Measurements from ENCODE around the gene UST. TPM values are rescaled to one million over a fixed set of nuclear protein-coding genes. Genes with fewer than 3 reads are reported as not detected.

UST gene
- total RNA-seq, 1 donor = 36.1 TPM

DNA sequence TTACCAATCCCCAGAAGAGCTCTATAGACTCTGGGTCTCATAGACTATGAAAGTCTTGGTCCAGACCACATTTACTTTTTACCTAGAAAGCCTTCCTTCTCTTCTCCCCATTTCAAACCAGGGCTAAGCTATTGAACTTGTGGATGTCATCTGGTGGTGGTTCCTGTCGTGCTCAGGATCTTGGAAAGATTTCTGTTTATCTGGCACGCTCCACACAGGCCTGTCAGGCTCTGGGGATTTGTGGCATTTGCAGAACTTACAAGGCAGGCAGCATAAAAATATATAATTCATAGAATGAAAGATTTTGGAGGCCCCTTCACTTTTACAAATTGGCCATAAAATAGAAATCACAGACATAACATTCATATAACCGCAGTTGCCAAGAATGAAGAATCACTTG, 188.1 kb downstream of the UST start:
- TF ChIP-seq, protein P1, sequence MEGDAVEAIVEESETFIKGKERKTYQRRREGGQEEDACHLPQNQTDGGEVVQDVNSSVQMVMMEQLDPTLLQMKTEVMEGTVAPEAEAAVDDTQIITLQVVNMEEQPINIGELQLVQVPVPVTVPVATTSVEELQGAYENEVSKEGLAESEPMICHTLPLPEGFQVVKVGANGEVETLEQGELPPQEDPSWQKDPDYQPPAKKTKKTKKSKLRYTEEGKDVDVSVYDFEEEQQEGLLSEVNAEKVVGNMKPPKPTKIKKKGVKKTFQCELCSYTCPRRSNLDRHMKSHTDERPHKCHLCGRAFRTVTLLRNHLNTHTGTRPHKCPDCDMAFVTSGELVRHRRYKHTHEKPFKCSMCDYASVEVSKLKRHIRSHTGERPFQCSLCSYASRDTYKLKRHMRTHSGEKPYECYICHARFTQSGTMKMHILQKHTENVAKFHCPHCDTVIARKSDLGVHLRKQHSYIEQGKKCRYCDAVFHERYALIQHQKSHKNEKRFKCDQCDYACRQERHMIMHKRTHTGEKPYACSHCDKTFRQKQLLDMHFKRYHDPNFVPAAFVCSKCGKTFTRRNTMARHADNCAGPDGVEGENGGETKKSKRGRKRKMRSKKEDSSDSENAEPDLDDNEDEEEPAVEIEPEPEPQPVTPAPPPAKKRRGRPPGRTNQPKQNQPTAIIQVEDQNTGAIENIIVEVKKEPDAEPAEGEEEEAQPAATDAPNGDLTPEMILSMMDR (IDR thresholded peaks at IDR 0.05; ENCODE audit: insufficient read depth, low read length) = no peak
- DNase-seq (ENCODE audit: low read depth) = peak; percentile 52

DNA sequence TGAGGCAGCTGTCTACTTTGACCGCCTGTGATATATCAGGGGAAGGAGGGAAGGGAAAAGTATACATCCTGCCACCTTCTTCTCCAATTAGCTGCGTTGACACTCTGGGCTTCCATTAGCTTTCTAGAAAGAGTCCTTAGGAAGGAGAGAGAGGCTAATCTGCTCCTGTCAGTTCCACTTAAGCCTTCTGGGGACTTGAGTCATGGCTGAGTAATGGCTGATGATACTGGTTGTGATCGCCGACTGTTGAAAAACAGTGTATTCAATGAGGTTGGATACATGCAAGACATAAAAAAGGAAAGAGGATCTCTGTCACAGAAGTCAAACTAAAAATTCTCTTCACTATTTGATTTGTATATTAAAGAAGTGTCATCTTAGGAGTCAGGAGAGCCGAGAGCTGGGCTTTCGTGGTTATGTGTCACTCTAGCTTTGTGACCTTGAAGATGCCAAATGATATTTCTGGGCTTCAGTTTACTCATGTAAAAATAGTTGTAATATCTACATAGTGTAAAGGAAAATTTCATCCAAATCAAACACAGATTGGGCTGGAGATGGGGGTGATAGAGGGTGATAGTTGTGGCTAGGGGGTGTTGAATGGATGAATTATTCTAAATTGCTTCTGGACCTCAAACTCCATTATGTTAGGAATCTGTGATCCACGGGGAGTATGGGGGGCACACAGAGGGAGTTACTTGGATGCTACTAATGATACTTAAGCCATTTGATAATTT, 189.0 kb downstream of the UST start:
- TF ChIP-seq, protein P1 (IDR thresholded peaks at IDR 0.05; ENCODE audit: insufficient read depth, low read length) = no peak
- H3K4me3 ChIP-seq (ENCODE audit: low read depth, low read length) = no peak overlapping the region
- DNase-seq (ENCODE audit: low read depth) = peak; percentile 53

More for the DNA sequence above, 188.1 kb downstream of the UST start:
- no peak overlapping the region for H3K4me3 ChIP-seq (ENCODE audit: low read depth, low read length)

DNA sequence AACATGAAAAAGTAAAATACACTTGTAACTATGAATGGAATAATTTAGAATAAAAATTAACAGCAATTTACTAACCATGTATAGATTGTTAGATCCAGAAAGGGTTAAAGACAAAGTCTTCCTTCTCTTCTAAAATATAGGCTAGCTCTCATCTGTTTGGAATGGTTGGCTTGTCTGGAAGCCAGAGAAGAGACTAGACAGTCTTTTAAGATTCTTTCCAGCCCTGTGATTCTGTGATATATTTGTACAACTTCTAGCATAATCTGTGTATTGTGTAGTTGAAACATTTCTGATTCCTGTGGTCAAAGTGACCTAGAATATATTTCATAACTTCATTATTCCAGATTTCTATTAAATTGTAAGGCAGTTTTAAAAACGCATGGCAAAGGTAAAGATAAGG, 196.6 kb downstream of the UST start:
- no peak overlapping the region for H3K4me3 ChIP-seq (ENCODE audit: low read depth, low read length)
- TF ChIP-seq, protein P1 (IDR thresholded peaks at IDR 0.05; ENCODE audit: insufficient read depth, low read length) = no peak
- DNase-seq (ENCODE audit: low read depth) = peak; percentile 76

DNA sequence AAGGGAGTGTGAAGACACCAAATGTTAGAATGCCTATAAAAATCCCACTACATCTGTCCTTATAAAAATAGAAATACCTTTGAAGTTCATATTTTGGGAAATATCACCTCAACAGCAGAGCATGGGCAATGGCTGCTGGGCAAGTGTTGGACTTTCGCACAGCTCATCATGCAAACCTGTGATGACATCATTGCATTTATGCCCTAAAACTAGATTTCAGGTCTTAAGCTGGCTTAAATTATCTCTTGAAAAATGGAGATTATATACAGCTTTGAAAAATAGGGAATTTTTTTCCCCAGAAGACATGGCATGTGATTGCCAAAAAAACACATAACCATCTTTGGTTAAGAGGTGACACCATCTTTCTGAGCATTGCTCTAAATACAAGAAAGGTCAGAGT, 197.8 kb downstream of the UST start:
- TF ChIP-seq, protein P1 (IDR thresholded peaks at IDR 0.05; ENCODE audit: insufficient read depth, low read length) = no peak
- no peak for DNase-seq (ENCODE audit: low read depth)
- no peak overlapping the region for H3K4me3 ChIP-seq (ENCODE audit: low read depth, low read length)

DNA sequence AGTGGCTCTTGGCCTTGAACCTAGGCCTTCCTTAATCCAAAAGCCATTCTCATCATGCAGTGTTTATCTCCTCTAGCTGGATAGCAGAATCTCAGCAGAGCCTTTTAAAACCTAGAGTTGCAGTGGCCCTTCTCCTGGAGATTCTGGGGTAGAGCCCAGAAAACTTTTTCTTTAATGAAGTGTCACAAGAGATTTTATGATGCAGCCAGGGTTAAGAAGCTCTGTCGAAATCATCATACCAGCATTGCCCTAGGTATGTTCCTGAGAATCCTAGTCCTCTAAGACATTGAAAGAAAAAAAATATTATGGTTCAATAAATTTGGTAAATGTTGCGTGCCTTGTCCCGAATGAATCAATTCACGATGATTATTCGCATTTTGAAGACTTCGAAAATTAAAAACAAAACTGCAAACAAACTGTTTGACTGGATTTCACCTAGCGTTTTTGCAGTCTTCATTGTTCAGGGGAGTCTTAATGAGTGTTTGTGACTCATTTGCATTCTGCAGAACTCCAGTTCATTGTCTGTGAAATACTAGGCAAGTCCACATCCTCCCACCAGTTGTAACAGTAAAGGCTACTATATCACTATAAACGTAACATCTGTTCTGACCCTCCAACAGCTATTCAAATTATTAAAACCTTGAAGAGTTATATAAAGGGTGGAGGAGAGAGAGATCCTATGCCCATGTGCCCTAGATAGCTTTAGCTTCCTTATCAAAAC, 198.6 kb downstream of the UST start:
- no peak overlapping the region for H3K4me3 ChIP-seq (ENCODE audit: low read depth, low read length)
- TF ChIP-seq, protein P1 (IDR thresholded peaks at IDR 0.05; ENCODE audit: insufficient read depth, low read length) = no peak
- DNase-seq (ENCODE audit: low read depth) = peak; percentile 33

DNA sequence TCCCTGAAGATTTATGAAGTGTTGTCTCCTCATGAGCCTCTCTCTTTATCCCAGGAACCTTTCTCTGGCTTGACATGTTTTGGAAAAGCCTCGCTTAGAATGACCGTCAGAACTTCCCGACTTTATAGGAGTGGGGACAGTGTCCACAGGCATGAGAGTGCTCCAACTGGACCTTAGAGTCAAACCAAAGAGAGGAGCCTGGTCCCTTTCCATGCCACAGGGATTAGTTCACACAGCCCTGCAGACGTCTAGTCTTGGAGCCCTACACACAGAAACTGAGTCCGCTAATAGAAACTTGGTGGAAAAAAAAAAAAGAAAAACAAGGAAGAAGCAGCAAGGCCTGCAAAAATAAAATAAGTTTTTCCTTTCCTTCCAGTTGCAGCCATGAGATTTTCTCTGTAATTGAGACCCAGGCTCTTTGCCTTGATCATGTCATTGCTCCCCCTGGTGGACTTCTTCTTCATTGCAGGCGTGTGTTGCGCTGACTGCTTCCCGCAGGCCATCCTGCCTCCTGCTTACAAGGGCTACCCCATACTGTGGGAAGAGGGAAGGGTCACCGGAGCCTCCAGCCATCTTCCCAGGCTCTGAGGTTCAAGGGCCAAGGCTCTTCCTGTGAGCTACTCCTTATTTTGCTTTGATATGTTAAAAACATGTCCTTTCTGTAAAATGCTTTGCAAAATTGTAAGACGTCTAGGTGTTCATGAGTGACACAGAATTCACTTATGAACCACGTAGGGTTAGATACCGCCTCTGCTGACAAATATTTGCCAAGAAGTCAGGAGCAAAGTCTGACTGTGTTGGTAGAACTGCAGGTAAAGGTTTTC, 201.0 kb downstream of the UST start:
- DNase-seq (ENCODE audit: low read depth) = peak; percentile 91
- H3K4me3 ChIP-seq (ENCODE audit: low read depth, low read length) = no peak overlapping the region
- TF ChIP-seq, protein P1 (IDR thresholded peaks at IDR 0.05; ENCODE audit: insufficient read depth, low read length) = peak; percentile 91

All from fibroblast of the aortic adventitia (primary cell).